H9 (cell line): ENCODE results near the gene SRF. TPM values are rescaled to one million over a fixed set of nuclear protein-coding genes. Genes with fewer than 3 reads are reported as not detected.

Experiments used
- DNase-seq: peaks from one replicate; pipeline ENCODE4 v3.0.0-alpha.2; 2017
- H2AFZ ChIP-seq: one replicate; pipeline ENCODE4 v1.6.1; 2013; ENCODE audit warnings: mild to moderate bottlenecking, low read length, control low read depth, moderate library complexity
- H2AK5ac ChIP-seq: 2 replicates; pipeline ENCODE4 v1.6.1; 2013; ENCODE audit warnings: low read length, control low read depth, mixed read lengths; ENCODE audit not compliant: insufficient read length
- H2BK120ac ChIP-seq: one replicate; pipeline ENCODE4 v1.6.1; 2013; ENCODE audit warnings: low read depth, mild to moderate bottlenecking, low read length, control low read depth, inconsistent platforms; ENCODE audit not compliant: poor library complexity, severe bottlenecking
- H2BK12ac ChIP-seq: 2 replicates; pipeline ENCODE4 v1.6.1; 2013; ENCODE audit warnings: low read length, control low read depth, mixed read lengths, low read depth; ENCODE audit not compliant: insufficient read length
- H2BK15ac ChIP-seq: 2 replicates; pipeline ENCODE4 v1.6.1; 2013; ENCODE audit warnings: low read depth, low read length, control low read depth
- H2BK20ac ChIP-seq: one replicate; pipeline ENCODE4 v1.6.1; 2013; ENCODE audit warnings: low read depth, mild to moderate bottlenecking, low read length, control low read depth, inconsistent platforms; ENCODE audit not compliant: poor library complexity, severe bottlenecking
- H2BK5ac ChIP-seq: 2 replicates; pipeline ENCODE4 v1.6.1; 2013; ENCODE audit warnings: low read length, control low read depth, mixed read lengths; ENCODE audit not compliant: insufficient read length
- H3K14ac ChIP-seq: 2 replicates; pipeline ENCODE4 v1.6.1; 2013; ENCODE audit warnings: low read length, control low read depth; ENCODE audit not compliant: insufficient read depth
- H3K18ac ChIP-seq: 2 replicates; pipeline ENCODE4 v1.6.1; 2013; ENCODE audit warnings: low read depth, mild to moderate bottlenecking, mixed read lengths, low read length, control low read depth; ENCODE audit not compliant: insufficient read length
- H3K23ac ChIP-seq: 2 replicates; pipeline ENCODE4 v1.6.1; 2013; ENCODE audit warnings: low read length, control low read depth, mixed read lengths, low read depth; ENCODE audit not compliant: insufficient read length
- H3K23me2 ChIP-seq: 2 replicates; pipeline ENCODE4 v1.6.1; 2013; ENCODE audit warnings: low read depth, mild to moderate bottlenecking, mixed read lengths, low read length, control low read depth; ENCODE audit not compliant: insufficient read length, poor library complexity, severe bottlenecking
- H3K27ac ChIP-seq: 2 replicates; pipeline ENCODE4 v1.5.1; 2013; ENCODE audit warnings: low read length, control low read depth, mixed read lengths, low read depth; ENCODE audit not compliant: insufficient read length
- H3K27me3 ChIP-seq: 2 replicates; pipeline ENCODE4 v1.6.1; 2013; ENCODE audit warnings: low read length, control low read depth, inconsistent platforms; ENCODE audit not compliant: insufficient read depth
- H3K4ac ChIP-seq: 2 replicates; pipeline ENCODE4 v1.6.1; 2013; ENCODE audit warnings: low read depth, mild to moderate bottlenecking, control low read depth, inconsistent platforms, low read length, moderate library complexity
- H3K4me1 ChIP-seq: 2 replicates; pipeline ENCODE4 v1.6.1; 2013; ENCODE audit warnings: low read length, control low read depth, inconsistent platforms; ENCODE audit not compliant: insufficient read depth
- H3K4me2 ChIP-seq: 2 replicates; pipeline ENCODE4 v1.6.1; 2013; ENCODE audit warnings: low read length, control low read depth, mixed read lengths; ENCODE audit not compliant: insufficient read length, insufficient read depth
- H3K56ac ChIP-seq: 2 replicates; pipeline ENCODE4 v1.6.1; 2013; ENCODE audit warnings: low read depth, mild to moderate bottlenecking, mixed read lengths, low read length, control low read depth; ENCODE audit not compliant: insufficient read length
- H3K79me1 ChIP-seq: 2 replicates; pipeline ENCODE4 v1.6.1; 2013; ENCODE audit warnings: low read depth, mild to moderate bottlenecking, moderate library complexity, low read length, control low read depth, inconsistent platforms; ENCODE audit not compliant: insufficient read depth, poor library complexity, severe bottlenecking
- H3K79me2 ChIP-seq: 2 replicates; pipeline ENCODE4 v1.6.1; 2013; ENCODE audit warnings: low read length, control low read depth, inconsistent platforms; ENCODE audit not compliant: insufficient read depth
- H3K9ac ChIP-seq: 2 replicates; pipeline ENCODE4 v1.6.1; 2013; ENCODE audit warnings: low read length, control low read depth, mixed read lengths; ENCODE audit not compliant: insufficient read length; ENCODE audit errors: extremely low read depth
- H3K9me3 ChIP-seq: one replicate; pipeline ENCODE4 v1.6.1; 2013; ENCODE audit warnings: low read depth, low read length, inconsistent platforms; ENCODE audit not compliant: control insufficient read depth
- H3T11ph ChIP-seq: one replicate; pipeline ENCODE4 v1.6.1; 2013; ENCODE audit warnings: mild to moderate bottlenecking, low read length, control low read depth, inconsistent platforms
- H4K20me1 ChIP-seq: one replicate; pipeline ENCODE4 v1.6.1; 2013; ENCODE audit not compliant: control insufficient read depth, insufficient read length, insufficient read depth
- H4K5ac ChIP-seq: 2 replicates; pipeline ENCODE4 v1.6.1; 2013; ENCODE audit warnings: low read depth, mild to moderate bottlenecking, mixed read lengths, low read length, control low read depth; ENCODE audit not compliant: insufficient read length
- H4K8ac ChIP-seq: replicated peaks from 2 replicates; pipeline ENCODE4 v1.6.1; 2013; ENCODE audit warnings: low read length, control low read depth, mixed read lengths, low read depth; ENCODE audit not compliant: insufficient read length
- H4K91ac ChIP-seq: 2 replicates; pipeline ENCODE4 v1.6.1; 2013; ENCODE audit warnings: low read depth, mild to moderate bottlenecking, moderate library complexity, mixed read lengths, low read length, control low read depth; ENCODE audit not compliant: insufficient read length
- H3K27ac Mint-ChIP-seq, 3 experiments: 2 replicates in 2 of 3; 3 replicates in 1 of 3; pipeline ENCODE4 v1.8.0; 2020 to 2021; ENCODE audit warnings: mixed read lengths in 3 of 3, mild to moderate bottlenecking in 1 of 3, moderate library complexity in 1 of 3
- H3K27me3 Mint-ChIP-seq: 2 replicates; pipeline ENCODE4 v1.8.0; 2021; ENCODE audit warnings: low read depth, mild to moderate bottlenecking, moderate library complexity, mixed read lengths
- H3K36me3 Mint-ChIP-seq, 3 experiments: 2 replicates in 2 of 3; 3 replicates in 1 of 3; pipeline ENCODE4 v1.8.0; 2020 to 2021; ENCODE audit warnings: low read depth in 3 of 3, mixed read lengths in 3 of 3; ENCODE audit not compliant: insufficient read depth in 1 of 3
- H3K4me1 Mint-ChIP-seq, 2 experiments: 2 replicates each; pipeline ENCODE4 v1.8.0; 2020; ENCODE audit warnings: mixed read lengths in 2 of 2
- H3K4me3 Mint-ChIP-seq, 2 experiments: 2 replicates in 1 of 2; 3 replicates in 1 of 2; pipeline ENCODE4 v1.8.0; 2020 to 2021; ENCODE audit warnings: mild to moderate bottlenecking in 2 of 2, mixed read lengths in 2 of 2, moderate library complexity in 1 of 2
- H3K9me3 Mint-ChIP-seq, 2 experiments: 2 replicates in 1 of 2; 3 replicates in 1 of 2; pipeline ENCODE4 v1.8.0; 2020; ENCODE audit warnings: mild to moderate bottlenecking in 2 of 2, mixed read lengths in 2 of 2, moderate library complexity in 1 of 2
- WGBS: extraction: QIAGEN DNeasy Blood & Tissue Kit; methylation state at CpG from one replicate; pipeline ENCODE4 v1.1.7; 2013; ENCODE audit warnings: missing lambda C conversion rate, low lambda C conversion rate, mixed read lengths; ENCODE audit not compliant: insufficient read length; ENCODE audit errors: extremely low coverage; 5-methylcytosine and 5-hydroxymethylcytosine counted together
- total RNA-seq: library from RNA; stranded (reverse); gene quantifications from 2 replicates; pipeline ENCODE4 v1.2.1, GENCODE V29; 2021
- TF ChIP-seq, protein P1 (sequence below): fragments of 200-600 bp; sonication (generic); conservative IDR thresholded peaks from 3 replicates; pipeline ENCODE4 v1.8.0; 2021; ENCODE audit warnings: antibody characterized with exemption, mild to moderate bottlenecking

The SRF gene
- total RNA-seq, 1 experiment from 2014 or later, result 57.5 TPM

DNA sequence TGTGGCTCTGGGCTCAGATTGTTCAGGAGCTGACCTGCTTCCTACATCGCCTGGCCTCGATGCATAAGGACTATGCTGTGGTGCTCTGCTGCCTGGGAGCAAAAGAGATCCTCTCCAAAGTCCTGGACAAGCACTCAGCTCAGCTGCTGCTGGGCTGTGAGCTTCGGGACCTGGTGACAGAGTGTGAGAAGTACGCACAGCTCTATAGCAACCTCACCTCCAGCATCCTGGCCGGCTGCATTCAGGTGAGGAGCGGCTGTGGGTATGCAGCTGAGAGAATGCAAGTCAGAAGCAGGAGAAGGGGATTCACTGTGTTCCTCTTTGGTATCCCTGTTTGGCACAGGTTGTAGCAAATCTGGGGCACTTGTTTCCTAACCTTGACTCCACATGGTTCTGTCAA is 28.8 kb downstream of the SRF start:
- Mint-ChIP-seq H3K27me3 (no peaks in the 10 kb centered on the region; the same call in 1 of the 2 replicates), H3K36me3 (peaks cover 1 to 12% (median 4%) of the 10 kb centered on the region in 3 experiments; a peak in 5 of 7 replicates), H3K4me1 (peaks cover 4 to 10% of the 10 kb centered on the region in 2 experiments; a peak in 3 of 4 replicates), H3K27ac (peak overlapping the region in 1 of 3 experiments; percentile 8; a peak in 2 of 7 replicates), H3K9me3 (no peaks in the 10 kb centered on the region), H3K4me3 (no peak overlapping the region)
- H3K79me2 ChIP-seq, result no peaks in the 10 kb centered on the region
- H3K4me1 ChIP-seq, result no peaks in the 10 kb centered on the region
- H2BK5ac ChIP-seq, result no peak overlapping the region
- no peak overlapping the region for H3K23ac ChIP-seq
- no peak overlapping the region for H3K27ac ChIP-seq
- DNase-seq, result no peak
- H2BK15ac ChIP-seq, result no peak overlapping the region
- no CpG with 5 or more reads among the region's 6 CpGs for WGBS
- no peak overlapping the region for H2BK12ac ChIP-seq
- TF ChIP-seq, protein P1, sequence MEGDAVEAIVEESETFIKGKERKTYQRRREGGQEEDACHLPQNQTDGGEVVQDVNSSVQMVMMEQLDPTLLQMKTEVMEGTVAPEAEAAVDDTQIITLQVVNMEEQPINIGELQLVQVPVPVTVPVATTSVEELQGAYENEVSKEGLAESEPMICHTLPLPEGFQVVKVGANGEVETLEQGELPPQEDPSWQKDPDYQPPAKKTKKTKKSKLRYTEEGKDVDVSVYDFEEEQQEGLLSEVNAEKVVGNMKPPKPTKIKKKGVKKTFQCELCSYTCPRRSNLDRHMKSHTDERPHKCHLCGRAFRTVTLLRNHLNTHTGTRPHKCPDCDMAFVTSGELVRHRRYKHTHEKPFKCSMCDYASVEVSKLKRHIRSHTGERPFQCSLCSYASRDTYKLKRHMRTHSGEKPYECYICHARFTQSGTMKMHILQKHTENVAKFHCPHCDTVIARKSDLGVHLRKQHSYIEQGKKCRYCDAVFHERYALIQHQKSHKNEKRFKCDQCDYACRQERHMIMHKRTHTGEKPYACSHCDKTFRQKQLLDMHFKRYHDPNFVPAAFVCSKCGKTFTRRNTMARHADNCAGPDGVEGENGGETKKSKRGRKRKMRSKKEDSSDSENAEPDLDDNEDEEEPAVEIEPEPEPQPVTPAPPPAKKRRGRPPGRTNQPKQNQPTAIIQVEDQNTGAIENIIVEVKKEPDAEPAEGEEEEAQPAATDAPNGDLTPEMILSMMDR, result no peak
- H3K27me3 ChIP-seq, result no peaks in the 10 kb centered on the region
- no peak overlapping the region for H3K56ac ChIP-seq
- no peaks in the 10 kb centered on the region for H3K9me3 ChIP-seq
- no peaks in the 10 kb centered on the region for H4K20me1 ChIP-seq
- H3K79me1 ChIP-seq, result no peaks in the 10 kb centered on the region
- no peak overlapping the region for H2BK20ac ChIP-seq
- no peak overlapping the region for H3K4me2 ChIP-seq
- H4K8ac ChIP-seq, result no peak overlapping the region
- no peak overlapping the region for H3K9ac ChIP-seq
- no peak overlapping the region for H3K18ac ChIP-seq
- no peak overlapping the region for H2AFZ ChIP-seq
- H4K91ac ChIP-seq, result no peak overlapping the region
- no peak overlapping the region for H4K5ac ChIP-seq
- no peak overlapping the region for H3K14ac ChIP-seq
- no peak overlapping the region for H3T11ph ChIP-seq
- H2AK5ac ChIP-seq, result no peak overlapping the region
- H2BK120ac ChIP-seq, result no peak overlapping the region
- no peaks in the 10 kb centered on the region for H3K23me2 ChIP-seq
- H3K4ac ChIP-seq, result no peak overlapping the region
